Measurements from ENCODE around the gene HOXD4.

HOXD4 gene

GRCh38 chr2:176172895-176173566 is 21.7 kb downstream of the HOXD4 start:
- no peak for DNase-seq

GRCh38 chr2:176173567-176174381 is 22.4 kb downstream of the HOXD4 start:
- no peak for DNase-seq

GRCh38 chr2:176174382-176174823 is 23.1 kb downstream of the HOXD4 start:
- DNase-seq = no peak

- no peak for DNase-seq
Observed at GRCh38 chr2:176174824-176175708, 23.7 kb downstream of the HOXD4 start.

- DNase-seq = no peak
Observed at GRCh38 chr2:176175709-176176607, 24.6 kb downstream of the HOXD4 start.

GRCh38 chr2:176177580-176178037 is 26.3 kb downstream of the HOXD4 start:
- DNase-seq = no peak

GRCh38 chr2:176178038-176178756 is 26.8 kb downstream of the HOXD4 start:
- DNase-seq = no peak

- DNase-seq = no peak
Observed at GRCh38 chr2:176178757-176179295, 27.5 kb downstream of the HOXD4 start.

- DNase-seq = no peak
Observed at GRCh38 chr2:176181551-176181950, 30.2 kb downstream of the HOXD4 start.

GRCh38 chr2:176182671-176183070 is 31.3 kb downstream of the HOXD4 start:
- DNase-seq = no peak

- DNase-seq = no peak
Observed at GRCh38 chr2:176184749-176185148, 33.4 kb downstream of the HOXD4 start.

- no peak for DNase-seq
Observed at GRCh38 chr2:176186024-176186423, 34.7 kb downstream of the HOXD4 start.

GRCh38 chr2:176187200-176187898 is 36.0 kb downstream of the HOXD4 start:
- DNase-seq = no peak

- peak; percentile 4 to 30 for DNase-seq
Observed at GRCh38 chr2:176187899-176188773, 36.8 kb downstream of the HOXD4 start, which contains the start of gene HOXD1. TSS of gene HOXD1 (plus strand) at chr2:176188668. CDS start at chr2:176188802, 134 bp downstream.

GRCh38 chr2:176188774-176189680 is 37.7 kb downstream of the HOXD4 start:
- DNase-seq = no peak

GRCh38 chr2:176189681-176190641 is 38.6 kb downstream of the HOXD4 start:
- DNase-seq = no peak

- DNase-seq = no peak
Observed at GRCh38 chr2:176192351-176192750, 41.0 kb downstream of the HOXD4 start.

All from SW 1271 (cell line).